OCI-LY3 (cell line): ENCODE data around the gene DERL2.

Source experiments
- EZH2phosphoT487 ChIP-seq: fragments of 200-600 bp; shearing (Covaris generic); IDR thresholded peaks from 2 replicates; pipeline ENCODE4 v1.6.1; 2018; ENCODE audit warnings: antibody characterized with exemption, mixed run types, low read depth
- TF ChIP-seq, protein P1 (sequence below): fragments of 200-600, 300-600 bp; sonication (generic); IDR thresholded peaks from 2 replicates; pipeline ENCODE4 v1.5.1; 2014; ENCODE audit warnings: antibody characterized with exemption, low read length, low read depth

DNA sequence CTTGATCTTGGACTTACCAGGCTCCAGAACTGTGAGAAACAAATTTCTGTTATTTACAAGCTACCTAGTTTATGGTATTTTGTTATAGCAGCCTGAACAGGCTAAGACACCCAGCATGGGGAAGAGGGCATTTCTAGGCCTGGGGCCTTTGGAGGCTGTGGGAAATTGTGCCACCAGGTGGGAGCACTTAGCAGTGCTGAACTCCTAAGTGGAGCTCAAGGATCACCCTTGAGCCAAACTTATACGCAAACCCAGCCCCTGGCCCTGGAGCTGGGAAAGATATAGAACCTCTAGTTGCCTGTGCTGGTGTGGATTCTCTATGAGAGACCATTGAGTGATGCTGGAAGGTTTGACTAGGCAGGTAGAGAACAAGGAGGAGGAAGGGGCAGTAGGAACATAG, 36.5 kb upstream of the DERL2 start:
- TF ChIP-seq, protein P1, sequence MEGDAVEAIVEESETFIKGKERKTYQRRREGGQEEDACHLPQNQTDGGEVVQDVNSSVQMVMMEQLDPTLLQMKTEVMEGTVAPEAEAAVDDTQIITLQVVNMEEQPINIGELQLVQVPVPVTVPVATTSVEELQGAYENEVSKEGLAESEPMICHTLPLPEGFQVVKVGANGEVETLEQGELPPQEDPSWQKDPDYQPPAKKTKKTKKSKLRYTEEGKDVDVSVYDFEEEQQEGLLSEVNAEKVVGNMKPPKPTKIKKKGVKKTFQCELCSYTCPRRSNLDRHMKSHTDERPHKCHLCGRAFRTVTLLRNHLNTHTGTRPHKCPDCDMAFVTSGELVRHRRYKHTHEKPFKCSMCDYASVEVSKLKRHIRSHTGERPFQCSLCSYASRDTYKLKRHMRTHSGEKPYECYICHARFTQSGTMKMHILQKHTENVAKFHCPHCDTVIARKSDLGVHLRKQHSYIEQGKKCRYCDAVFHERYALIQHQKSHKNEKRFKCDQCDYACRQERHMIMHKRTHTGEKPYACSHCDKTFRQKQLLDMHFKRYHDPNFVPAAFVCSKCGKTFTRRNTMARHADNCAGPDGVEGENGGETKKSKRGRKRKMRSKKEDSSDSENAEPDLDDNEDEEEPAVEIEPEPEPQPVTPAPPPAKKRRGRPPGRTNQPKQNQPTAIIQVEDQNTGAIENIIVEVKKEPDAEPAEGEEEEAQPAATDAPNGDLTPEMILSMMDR, result no peak
- TF ChIP-seq EZH2phosphoT487, result no peak
